Measurements from ENCODE around the gene VSIG4.

VSIG4 gene

DNA sequence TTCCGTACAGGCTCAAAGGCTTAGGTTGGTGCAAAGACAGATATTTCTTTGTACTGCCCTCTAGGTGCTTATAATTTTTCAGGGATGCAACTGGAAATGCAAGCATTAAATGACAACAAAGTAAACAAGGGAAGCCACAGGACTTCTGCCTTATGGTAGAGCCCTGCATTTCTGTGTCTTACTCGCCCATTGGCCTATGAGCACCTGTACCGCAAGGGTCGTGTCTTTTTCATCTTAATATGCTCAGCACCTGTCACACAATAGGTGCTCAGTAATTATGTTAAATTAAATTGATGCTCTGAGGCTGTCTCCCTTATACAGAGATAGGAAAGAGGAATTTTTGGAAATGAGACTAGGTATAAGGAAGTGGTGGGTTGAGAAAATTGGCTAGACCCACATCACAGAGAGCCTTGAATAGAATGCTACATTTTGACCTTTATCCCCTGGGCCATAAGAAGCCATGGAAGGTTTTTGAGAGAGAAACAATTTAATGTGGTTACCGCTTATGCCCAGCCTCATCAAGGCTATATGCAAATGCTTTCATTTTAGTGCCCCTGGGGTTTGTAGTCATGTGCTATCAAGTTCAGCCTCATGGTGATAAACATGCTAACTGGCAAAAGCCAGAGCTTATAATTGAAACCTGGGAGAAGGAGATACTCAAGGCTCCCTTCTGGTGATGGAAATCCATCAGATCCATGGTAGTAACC, 16.3 kb downstream of the VSIG4 start:
- no peak for DNase-seq

DNA sequence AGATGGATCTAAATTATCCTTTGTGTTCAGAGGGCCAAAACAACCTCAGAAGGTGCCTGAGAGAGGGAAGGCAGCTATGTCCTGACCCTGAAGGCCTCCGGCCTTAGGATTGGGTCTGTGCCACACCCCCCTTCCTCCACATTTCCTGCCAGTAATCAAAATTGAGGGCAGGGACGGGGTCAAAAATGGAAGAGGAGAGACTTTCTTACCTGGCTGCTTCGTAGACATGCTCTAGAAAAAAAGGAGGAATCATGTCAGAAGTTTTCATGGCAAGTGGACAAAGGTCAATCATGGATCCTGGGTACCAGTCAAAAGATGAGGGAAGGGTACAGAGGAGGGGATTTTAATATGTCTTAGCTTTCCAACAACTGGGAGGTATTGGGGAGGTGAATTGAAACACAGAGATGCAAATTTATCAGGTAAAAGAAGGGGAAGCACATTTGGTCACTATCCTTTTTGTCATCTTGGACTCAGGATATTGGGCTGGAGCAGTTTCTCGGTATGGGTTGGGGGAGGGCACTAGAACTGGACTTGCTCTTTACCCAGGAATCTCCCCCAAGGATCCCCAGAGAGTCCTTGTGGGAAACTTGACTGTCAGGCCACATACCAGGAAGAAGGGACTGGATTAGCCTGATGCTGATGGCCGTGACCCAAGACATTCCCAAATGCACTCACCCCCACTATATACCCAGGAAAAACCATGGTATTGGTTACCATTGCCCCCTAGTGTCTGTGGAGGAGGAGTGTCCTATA, 17.1 kb downstream of the VSIG4 start:
- DNase-seq: no peak

DNA sequence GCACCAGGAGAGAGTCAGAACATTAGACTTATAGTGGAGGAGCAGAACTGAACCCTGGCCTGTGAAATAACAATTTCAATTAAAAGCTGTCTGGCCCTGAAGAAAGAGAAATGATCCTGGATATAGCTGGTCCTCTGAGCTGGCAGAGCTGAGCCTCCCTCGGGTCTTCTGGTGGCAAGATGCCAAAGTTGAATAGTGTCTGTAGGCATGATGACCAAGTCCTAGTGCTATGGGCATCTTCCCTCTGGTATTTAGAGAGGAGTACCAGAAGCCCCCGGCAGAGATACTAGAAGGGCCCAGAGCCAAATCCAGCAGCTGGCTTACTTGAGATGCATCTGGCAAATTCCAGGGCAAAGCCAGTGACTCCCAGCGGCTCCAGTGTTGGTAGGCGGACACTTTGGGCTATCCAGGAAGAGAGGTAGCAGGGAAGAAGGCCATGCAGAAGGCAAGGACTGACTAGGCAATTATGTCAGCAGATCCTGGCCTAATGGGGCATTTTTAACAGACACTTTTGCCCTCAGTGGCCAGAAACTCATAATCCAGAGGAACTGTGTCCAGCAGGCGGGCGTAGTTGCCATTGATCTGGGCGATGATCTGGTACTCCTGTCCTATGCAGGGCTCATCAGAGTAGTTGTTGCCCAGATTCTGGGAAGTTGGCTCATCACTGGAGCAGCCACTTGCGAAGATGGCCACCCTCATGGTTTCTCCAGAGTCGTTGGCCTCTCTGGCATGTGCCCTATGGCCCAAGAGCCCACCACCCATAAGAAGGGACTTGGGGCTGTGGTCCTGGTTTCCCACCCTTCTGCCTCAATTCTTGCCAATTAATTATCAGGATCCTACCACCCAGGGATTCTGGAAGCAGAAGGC, 17.9 kb downstream of the VSIG4 start:
- no peak for DNase-seq

DNA sequence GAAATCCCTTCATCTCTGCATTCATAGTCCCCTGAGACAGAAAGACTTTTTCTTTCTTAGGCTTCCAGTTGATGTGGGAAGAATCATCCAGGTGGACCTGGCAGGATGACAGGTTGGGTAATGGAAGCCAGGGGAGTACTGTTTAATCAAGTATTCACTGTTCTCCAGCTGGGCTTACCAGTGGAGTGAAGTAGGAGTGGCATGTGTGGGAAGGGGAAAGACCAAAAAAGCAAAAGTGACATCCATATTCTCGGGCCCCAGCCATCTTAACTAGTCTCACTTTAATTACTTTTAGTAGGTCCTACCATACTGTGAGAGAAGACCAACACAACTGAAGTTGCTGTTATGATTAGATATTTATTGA, 18.5 kb downstream of the VSIG4 start:
- no peak for DNase-seq

DNA sequence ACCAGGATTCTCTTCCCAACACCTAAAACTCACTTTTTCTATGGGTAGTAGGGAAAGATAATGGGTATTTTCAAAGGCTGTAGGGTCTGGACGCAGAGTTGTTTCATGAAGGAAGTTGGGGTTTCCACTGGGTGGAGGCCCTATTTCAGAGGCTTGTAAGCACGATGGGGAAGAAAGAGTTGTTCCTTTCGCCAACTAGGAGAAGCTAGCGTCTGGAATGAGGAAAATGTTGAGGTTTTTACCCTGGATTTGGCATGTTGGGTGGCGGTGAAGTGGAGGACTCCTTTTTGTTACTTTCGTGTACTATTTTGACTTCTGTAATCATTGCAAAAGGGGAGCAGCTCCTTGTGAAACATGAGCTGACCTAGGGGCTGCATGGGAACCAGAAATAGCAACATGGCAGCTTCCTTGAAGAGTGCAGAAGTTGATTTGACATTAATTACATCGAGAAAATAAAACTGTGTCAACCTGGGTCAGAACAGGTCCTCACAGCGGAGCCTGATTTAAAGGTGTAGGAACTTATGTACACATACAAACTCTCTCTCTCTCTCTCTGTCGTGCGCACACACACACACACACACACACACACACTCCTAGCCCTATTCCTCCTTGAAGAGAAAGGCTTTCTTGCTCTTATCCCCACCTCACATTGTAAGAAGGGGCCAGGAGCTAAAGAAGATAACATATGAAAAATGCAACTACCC, 19.1 kb downstream of the VSIG4 start:
- DNase-seq: no peak

DNA sequence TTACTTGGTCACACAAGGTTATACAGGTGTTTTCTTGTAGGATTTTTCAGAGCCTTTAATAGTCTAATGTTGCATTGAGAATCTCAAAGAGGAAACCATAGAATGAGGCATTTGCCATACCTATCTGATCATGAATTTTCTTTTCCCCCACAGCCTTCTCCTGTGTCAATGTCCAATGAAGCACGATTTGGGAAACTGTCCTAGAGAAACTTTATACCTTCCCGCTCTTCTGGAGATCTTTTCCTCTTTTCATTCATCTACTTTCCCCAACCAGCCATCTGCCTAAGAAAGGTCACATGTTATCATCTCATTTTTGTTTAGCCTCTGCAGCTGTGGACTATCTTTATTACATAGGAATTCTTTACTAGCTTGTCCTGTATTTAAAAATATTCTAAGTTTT, 19.9 kb downstream of the VSIG4 start:
- no peak for DNase-seq

DNA sequence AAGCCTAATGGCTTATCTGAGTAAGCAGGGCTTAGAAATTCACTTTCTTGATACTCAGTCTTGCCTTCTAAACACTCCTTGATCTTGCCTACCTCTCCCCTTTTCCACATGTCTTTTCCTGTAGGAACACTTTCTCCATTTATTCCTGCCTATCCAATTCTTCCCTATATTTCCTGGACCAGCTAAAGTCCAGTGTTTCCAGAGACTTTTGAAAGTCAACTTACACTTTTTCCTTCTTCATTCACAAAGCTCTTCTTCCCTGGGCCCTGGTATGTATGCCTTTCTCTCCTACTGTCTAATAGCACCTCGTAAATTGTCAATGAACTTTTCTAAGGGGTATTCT, 20.6 kb downstream of the VSIG4 start:
- DNase-seq: no peak

DNA sequence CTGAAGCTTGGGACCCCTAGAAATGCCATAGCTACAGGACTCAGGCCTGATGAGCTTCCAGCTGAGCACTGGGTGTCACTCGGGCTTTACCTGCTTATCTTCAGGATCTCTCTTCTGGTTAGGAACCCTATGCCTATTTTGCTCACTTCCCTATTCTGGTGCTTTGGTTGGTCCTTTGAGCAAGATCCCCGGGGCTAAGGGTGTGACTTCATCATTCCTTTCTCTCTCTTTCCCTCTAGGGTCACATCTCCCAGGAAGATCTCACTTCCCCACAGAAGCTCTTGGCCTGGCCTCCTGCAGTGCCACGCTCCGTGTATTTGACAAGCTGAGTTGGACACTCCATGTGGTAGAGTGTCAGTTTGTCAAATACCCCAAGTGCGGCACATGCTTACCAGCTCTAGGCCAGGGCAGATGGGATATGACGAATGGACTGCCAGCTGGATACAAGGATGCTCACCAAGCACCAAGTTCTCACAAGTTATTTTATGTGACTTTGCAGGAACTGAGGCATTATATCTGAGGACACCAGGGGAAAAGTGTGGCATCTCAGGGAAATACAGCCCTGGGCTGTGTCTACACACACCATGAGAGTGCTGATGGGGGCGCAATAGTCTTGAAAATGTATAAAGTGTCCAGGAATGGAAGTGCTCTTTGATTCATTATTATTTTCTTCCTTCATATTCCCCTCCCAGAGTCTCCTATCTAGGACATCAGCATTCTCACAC, 21.1 kb downstream of the VSIG4 start:
- no peak for DNase-seq

DNA sequence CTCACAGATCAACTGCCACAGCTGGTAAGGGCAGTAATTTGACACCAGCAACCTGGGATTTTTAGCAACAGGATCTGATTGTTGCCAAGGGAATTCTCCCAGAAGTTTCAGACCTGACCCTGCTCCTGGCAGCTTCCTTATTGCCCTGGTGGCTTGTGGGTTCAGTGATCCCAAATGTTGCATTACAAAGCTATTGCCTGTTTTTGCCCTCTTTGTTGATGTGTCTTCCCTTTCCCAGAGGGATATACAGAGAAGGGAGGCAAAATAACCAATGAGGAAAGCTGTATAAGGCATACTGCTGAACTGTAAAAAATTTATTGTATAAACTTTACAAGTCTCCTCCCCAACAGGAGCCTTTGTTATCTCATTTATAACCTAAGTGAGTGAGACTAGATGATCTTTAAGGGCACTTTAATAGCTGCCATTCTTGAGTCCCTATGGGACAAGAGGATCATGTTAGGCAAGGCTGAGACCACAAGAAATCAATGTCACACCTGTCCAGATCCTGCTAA, 22.2 kb downstream of the VSIG4 start:
- no peak for DNase-seq

DNA sequence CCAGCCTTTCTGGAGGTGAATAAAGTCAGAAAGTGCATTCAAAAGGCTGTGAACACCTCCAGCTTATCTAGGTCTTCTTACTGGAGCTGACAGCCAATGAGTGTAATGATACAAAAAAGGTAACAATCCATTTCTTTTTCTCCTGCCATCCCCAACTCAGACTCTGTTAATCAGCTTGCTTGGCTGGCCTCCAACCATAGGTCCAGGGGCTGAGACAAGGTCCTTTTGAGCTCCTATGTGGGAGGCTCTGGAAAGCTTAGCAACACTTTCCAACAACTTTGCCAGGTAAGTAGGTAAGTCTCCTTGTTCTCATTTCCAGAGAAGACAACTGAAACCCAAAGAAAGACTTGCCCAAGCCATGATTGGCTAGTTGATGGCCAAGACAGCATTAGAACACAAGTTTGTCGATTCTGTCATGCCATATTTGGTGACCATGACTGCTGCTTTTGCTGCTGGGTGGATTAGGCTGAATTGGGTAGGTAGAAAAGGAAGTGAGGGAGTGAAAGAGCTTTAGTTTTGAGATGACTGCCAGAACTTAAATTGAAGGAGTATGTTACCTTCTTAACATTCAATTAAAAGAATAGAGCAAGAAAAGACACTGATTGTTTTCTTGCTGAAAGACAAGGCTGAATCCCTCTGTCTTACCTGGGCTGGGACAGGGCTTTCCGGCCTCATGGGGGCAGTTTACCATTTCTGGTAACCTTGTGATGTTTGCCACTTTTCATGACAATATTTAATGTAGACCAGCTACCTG, 22.8 kb downstream of the VSIG4 start:
- DNase-seq: no peak

DNA sequence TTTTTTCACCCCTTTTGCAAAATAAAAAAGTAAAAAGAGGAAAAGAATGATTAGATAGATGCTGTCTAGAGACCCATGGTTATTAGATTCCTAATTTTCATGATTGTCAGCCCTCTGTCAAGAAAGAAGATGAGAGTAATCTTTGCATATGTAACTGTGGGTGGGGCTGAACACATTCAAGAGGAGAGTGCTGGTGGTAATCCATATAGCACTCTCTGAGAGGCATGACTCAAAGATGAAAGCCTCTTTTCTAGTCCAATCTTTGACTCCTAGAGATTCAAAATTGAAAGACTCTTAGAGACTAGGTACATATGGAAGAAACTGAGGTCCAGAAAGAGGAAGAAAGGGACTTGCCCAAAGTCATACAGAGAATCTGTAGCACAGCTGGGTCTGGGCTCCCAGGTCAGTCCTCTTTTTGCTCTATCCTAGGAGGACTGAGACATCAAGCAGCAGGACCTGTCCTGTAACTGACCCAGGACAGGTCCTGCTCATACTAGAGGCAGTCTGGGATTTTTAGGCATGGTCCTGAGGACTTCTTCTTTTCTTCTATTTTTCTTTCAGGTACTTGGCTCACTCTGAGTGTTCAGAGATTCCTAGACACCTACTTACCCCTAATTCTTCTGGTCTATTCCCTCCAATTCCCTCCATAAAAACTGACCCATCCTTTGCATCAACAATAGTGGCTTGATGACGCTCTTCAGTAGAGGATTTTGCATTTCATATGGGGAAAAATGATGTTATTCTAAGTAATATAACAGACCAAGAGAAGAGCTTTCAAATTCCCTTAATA, 23.8 kb downstream of the VSIG4 start:
- DNase-seq: no peak

DNA sequence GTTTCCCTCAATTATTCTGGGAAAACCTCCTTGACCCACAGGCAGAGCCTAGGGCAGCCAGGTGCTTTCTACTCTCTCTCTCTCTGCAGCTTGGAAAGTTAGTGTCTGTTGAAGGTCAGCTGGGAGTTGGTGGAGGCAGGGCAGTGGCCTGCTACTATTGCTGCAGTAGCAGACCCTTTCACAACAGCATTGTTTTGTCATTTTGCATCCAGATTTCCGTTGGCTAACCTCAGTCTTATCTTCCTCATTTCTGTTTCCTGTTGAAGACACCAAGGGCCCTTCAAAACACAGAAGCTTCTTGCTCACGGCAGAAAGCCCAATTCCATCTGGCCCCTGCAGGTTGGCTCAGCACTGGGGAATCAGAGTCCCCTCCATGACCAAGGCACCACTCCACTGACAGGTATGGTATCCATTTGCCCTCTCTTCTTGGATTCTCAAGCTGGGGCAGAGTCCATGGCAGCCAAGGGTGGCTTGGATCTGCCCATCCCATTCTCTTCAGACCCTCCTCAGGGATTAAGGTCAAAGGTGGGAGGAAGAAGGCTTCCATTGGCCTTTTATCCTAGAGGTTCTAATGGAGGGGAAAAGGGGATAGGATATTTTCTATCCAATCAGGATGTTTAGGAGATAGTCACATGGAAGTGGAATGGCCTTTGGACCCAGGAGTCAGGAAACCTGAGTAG, 24.6 kb downstream of the VSIG4 start:
- no peak for DNase-seq

DNA sequence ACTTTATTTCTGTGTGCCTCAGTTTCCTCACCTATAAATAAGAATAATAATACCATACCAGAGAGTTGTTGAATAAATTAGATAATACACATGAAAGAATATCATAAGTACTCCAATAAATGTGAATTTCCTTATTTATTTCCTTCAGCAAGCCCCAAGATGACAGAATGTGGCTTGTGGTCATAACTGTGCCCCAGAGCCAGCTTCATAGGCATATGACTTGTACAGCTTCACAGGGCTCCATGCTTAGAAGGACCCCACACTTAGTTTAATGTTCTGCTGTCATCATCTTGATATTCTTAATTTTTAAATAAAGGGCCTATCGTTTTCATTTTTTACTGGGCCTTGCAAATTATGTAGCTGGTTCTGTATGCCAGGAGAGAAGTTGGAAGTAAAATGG, 25.3 kb downstream of the VSIG4 start:
- no peak for DNase-seq

DNA sequence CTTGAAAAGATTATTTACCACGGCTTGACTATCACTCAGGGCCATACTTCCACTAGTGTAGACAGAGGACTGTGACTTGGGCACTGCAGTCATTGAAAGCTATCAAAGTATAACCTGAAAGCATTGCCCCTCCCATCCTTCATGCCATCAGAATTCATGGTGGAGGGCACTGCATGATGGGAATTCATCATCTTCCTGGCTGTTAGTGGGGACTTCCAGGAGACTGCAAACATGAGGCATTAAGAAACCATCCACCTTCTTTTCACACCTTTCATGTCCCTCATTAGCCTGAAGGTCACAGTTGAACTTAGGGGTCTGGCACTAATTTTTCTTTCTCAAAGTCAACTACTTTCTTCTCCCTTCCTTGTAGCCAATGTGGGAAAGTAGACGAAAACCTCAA, 25.8 kb downstream of the VSIG4 start:
- no peak for DNase-seq

DNA sequence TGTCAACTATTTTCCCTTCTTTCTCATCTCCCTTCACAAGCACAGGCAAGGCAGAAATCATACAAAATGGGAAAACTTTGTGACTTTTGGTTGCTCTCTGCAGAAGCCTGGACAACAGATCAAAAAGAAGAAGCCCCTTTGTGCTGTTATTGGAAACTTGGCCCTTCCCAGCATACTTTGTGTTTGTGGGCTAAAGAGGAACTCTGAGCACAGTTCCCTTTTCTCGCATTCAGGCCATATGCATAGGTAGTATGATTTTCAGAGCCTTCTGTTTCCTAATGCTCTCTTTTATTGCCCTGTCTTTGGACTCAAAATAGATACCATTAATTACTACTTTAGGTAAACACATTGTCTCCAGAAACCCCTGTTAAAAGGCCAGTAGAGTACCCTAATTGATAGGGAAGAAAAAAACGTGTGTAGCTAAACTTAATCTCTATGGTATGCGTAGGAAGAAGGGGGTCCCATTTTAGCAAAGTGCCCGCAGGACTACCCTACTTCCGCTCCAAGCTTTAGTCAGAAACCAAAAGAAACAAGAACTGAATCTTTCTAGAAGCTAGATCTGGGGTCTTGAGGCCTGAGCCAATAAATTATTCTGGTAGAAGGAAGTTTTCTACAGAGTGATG, 26.6 kb downstream of the VSIG4 start:
- no peak for DNase-seq

DNA sequence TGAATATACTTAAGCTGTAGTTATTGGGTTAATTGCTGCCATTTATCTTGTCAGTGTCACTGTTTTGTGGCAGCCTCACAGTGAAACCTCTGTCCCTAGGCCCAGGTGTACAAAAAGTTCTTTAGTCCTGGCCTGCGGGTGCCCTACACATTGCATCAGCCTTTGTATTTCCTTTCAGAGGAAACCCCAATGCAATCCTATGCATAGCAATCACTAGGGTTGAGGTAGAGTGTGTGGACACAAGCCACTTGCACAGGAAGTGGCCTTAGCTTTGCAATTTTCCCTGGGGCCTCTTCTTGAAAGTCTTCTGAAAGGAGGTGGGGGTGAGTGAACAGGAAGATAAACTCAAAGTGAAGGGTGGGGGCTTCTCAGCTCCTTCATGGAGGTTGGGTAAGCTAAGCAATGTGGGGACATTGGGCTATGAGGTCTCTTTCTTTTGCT, 27.8 kb downstream of the VSIG4 start:
- DNase-seq: no peak

DNA sequence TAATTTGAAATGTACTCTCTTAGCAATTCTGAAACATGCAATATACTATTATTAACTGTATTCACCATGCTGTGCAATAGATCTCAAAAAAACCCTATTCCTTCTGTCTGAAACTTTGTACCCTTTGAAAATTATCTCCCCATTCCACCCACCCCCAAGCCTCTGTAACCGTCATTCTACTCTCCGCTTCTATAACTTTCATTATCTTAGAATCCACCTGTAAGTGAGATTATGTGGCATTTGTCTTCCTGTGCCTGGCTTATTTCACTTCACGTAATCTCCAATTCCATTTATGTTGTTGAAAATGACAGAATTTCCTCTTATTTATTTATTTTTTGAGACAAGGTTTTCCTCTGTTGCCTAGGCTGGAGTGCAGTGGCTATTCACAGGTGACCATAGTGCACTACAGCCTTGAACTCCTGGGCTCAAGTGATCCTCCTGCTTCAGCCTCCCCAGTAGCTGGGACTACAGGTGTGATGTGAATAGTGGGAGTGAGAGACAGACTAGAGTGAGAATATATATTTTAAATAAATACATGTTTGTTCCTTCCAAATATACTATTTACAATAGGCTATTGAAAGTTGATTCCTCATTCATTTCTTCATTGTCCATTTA, 30.5 kb downstream of the VSIG4 start:
- no peak for DNase-seq

DNA sequence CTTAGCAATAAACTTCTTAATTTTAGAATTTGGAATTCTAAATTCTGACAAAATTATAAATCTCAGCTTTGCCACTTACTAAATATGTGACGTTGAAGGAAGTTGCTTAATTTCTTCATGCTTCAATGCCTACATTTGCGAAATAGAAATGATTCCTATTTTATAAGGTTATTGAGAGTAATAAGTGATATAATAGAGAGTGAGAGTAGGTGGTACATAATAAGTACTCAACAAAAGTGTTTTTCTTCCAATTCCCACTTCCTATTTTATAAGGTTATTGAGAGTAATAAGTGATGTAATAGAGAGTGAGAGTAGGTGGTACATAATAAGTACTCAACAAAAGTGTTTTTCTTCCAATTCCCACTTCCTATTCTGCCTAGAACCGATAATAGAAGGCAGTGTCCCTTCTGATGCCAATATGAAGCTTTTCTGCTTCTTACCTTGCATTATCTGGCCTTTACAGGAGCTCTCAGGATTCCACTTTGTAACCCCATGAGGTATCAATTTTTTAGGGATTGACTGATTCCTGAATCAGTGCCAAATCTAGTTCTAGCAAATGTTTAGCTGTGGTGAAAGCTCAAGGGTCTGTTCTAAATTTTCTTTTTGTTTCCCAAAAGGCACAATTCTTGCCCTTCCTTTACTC, 31.4 kb downstream of the VSIG4 start:
- no peak for DNase-seq

DNA sequence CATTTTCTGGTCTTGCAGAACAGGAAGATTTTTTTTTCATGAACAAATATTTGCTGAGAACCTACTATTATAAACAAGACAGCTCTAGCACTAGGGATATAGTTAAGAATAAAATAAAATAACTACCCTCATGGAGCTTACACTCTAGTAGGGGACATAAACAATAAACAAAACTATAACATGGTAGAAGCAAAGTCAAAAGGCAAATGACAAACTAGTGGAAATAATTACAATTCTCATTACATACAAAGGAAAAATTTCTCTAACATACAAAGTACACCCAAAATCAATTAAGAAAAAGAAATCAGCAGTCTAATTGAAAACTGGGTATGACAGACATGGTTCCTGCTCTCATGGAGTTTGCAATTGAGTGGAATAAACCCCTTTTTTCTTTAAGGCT, 32.0 kb downstream of the VSIG4 start:
- DNase-seq: no peak

Measured in DMS 273 treated with DMSO at 0.1 percent for 48 hours (cell line).